GM12878 (cell line): ENCODE data around the gene NUP214. TPM values are rescaled to one million over a fixed set of nuclear protein-coding genes. Genes with fewer than 3 reads are reported as not detected.

Source experiments
- ATAC-seq: fragments of 200-7000 bp; cut with Tn5 transposase; 3 replicates; pipeline ENCODE4 v1.9.1; 2020; ENCODE audit warnings: mild to moderate bottlenecking, moderate library complexity
- BruUV-seq: library from RNA; stranded (reverse); fragments of 400-500 nt; replicated peaks from 2 replicates; lab custom pipeline; 2021; lab: Mats Ljungman, UMichigan
- CTCF ChIA-PET: fragments of 300-600 bp; sonication (Branson Sonifier 250); formaldehyde crosslinking; extraction: SDS; loops from one replicate; lab custom pipeline; 2021; ENCODE audit warnings: inconsistent platforms; lab: Yijun Ruan, JAX
- POLR2A ChIA-PET: fragments of 350-600 bp; formaldehyde crosslinking; extraction: SDS; loops from one replicate; lab custom pipeline; 2021; ENCODE audit warnings: inconsistent platforms; lab: Charles Lee
- RAD21 ChIA-PET: fragments of 300-600 bp; sonication (Branson Sonifier 250); formaldehyde crosslinking; loops from one replicate; lab custom pipeline; 2023; ENCODE audit warnings: antibody characterized with exemption; ENCODE audit not compliant: unreplicated experiment; lab: Charles Lee
- SMC1A ChIA-PET: fragments of 300-600 bp; sonication (Branson Sonifier 250); formaldehyde crosslinking; loops from one replicate; lab custom pipeline; 2023; ENCODE audit not compliant: unreplicated experiment, uncharacterized antibody; lab: Charles Lee
- DNase-seq: peaks from one replicate; pipeline ENCODE4 v3.0.0-alpha.2; 2011; ENCODE audit warnings: low read depth, low spot score
- FAIRE-seq: peaks from 3 replicates; lab custom pipeline; 2011; peaks lifted over from hg19 to GRCh38; lab: Jason Lieb, UNC
- H2AFZ ChIP-seq: 2 replicates; pipeline ENCODE4 v1.6.0; 2011; ENCODE audit warnings: low read depth, low read length, control low read depth; ENCODE audit not compliant: control insufficient read depth
- H3K27ac ChIP-seq: 2 replicates; pipeline ENCODE4 v1.5.1; 2011; ENCODE audit warnings: control low read depth; ENCODE audit not compliant: control insufficient read depth, insufficient read depth
- H3K27me3 ChIP-seq, 2 experiments: replicated peaks in 1 of 2; 2 replicates each; pipeline versions ENCODE4 v1.6.0 to v1.6.1; 2011; ENCODE audit warnings: low read length in 1 of 2; ENCODE audit not compliant: control insufficient read depth in 2 of 2, insufficient read depth in 2 of 2
- H3K36me3 ChIP-seq, 2 experiments: 2 replicates each; pipeline ENCODE4 v1.5.1; 2011; ENCODE audit warnings: low read length in 1 of 2; ENCODE audit not compliant: control insufficient read depth in 2 of 2, insufficient read depth in 2 of 2
- H3K4me1 ChIP-seq: 2 replicates; pipeline ENCODE4 v1.6.1; 2011; ENCODE audit warnings: mild to moderate bottlenecking, low read length, moderate library complexity, mixed read lengths; ENCODE audit not compliant: control insufficient read depth, insufficient read depth
- H3K4me2 ChIP-seq: 2 replicates; pipeline ENCODE4 v1.6.0; 2011; ENCODE audit warnings: control low read depth; ENCODE audit not compliant: control insufficient read depth, insufficient read depth
- H3K4me3 ChIP-seq: fragments of 200-600 bp; sonication (generic); 2 replicates; pipeline ENCODE4 v1.5.1; 2016
- H3K79me2 ChIP-seq: 2 replicates; pipeline ENCODE4 v1.6.0; 2011; ENCODE audit warnings: low read length; ENCODE audit not compliant: control insufficient read depth, insufficient read depth
- H3K9ac ChIP-seq: 2 replicates; pipeline ENCODE4 v1.8.0; 2011; ENCODE audit warnings: low read length, control low read depth, mixed read lengths; ENCODE audit not compliant: control insufficient read depth, insufficient read depth
- H3K9me3 ChIP-seq: replicated peaks from 3 replicates; pipeline ENCODE4 v1.5.1; 2011; ENCODE audit warnings: mild to moderate bottlenecking, low read length; ENCODE audit not compliant: control insufficient read depth, insufficient read depth
- H4K20me1 ChIP-seq: 2 replicates; pipeline ENCODE4 v1.6.0; 2011; ENCODE audit not compliant: control insufficient read depth, insufficient read depth
- BMI1 ChIP-seq: fragments of 450-650 bp; IDR thresholded peaks from 2 replicates; pipeline ENCODE4 v1.6.1; 2016; ENCODE audit warnings: mild to moderate bottlenecking, moderate library complexity, borderline replicate concordance
- CEBPB ChIP-seq, 2 experiments: fragments of 150-350 bp in 1 of 2; IDR thresholded peaks; 2 replicates each; pipeline ENCODE4 v1.6.1; 2012 to 2014; ENCODE audit warnings: low read depth in 2 of 2, low read length in 2 of 2, borderline replicate concordance in 1 of 2, inconsistent platforms in 1 of 2
- CHD1 ChIP-seq: IDR thresholded peaks from 2 replicates; pipeline ENCODE4 v1.6.1; 2012; ENCODE audit warnings: low read depth, low read length, improper control_type of control experiment
- GABPA ChIP-seq: IDR thresholded peaks from 2 replicates; pipeline ENCODE4 v1.6.1; 2014; ENCODE audit warnings: antibody characterized with exemption, low read depth, mild to moderate bottlenecking, inconsistent platforms
- HCFC1 ChIP-seq: fragments of 150-350 bp; IDR thresholded peaks from 2 replicates; pipeline ENCODE4 v1.6.1; 2014; ENCODE audit warnings: low read length
- JUND ChIP-seq: IDR thresholded peaks from 2 replicates; pipeline ENCODE4 v1.6.1; 2012; ENCODE audit warnings: low read depth, mild to moderate bottlenecking, low read length, improper control_type of control experiment, moderate library complexity
- KAT2A ChIP-seq: conservative IDR thresholded peaks from 2 replicates; pipeline ENCODE4 v1.6.1; 2011; ENCODE audit warnings: low read depth, low read length; ENCODE audit not compliant: control insufficient read depth
- NR2C2 ChIP-seq: IDR thresholded peaks from 2 replicates; pipeline ENCODE4 v1.6.1; 2011; ENCODE audit warnings: borderline replicate concordance, low read depth; ENCODE audit not compliant: control insufficient read depth, insufficient read length
- SIN3A ChIP-seq: IDR thresholded peaks from 2 replicates; pipeline ENCODE4 v1.6.1; 2012; ENCODE audit warnings: low read depth, low read length, improper control_type of control experiment
- SMARCA5 ChIP-seq: fragments of 450-650 bp; IDR thresholded peaks from 2 replicates; pipeline ENCODE4 v1.6.1; 2017; ENCODE audit warnings: mild to moderate bottlenecking
- ZNF207 ChIP-seq: fragments of 450-650 bp; IDR thresholded peaks from 2 replicates; pipeline ENCODE4 v1.6.1; 2014; ENCODE audit warnings: antibody characterized with exemption, mild to moderate bottlenecking, borderline replicate concordance
- ZNF622 ChIP-seq: fragments of 450-650 bp; IDR thresholded peaks from 2 replicates; pipeline ENCODE4 v1.6.1; 2017; ENCODE audit warnings: mild to moderate bottlenecking, inconsistent platforms
- WGBS: methylation state at CpG from one replicate; pipeline ENCODE4 v1.1.6; 2016; ENCODE audit warnings: low lambda C conversion rate; ENCODE audit not compliant: insufficient replicate concordance, insufficient coverage; ENCODE audit errors: missing lambda C conversion rate; 5-methylcytosine and 5-hydroxymethylcytosine counted together
- in situ Hi-C: fragments of 300-500 bp; cut with MboI; formaldehyde crosslinking; loops from 9 replicates; pipeline ENCODE4 v1.14.3; 2018; ENCODE audit warnings: mixed read lengths
- intact Hi-C: fragments of 100-400 bp; cut with micrococcal nuclease; formaldehyde crosslinking; loops from one replicate; pipeline ENCODE4 v1.14.2; 2022; ENCODE audit not compliant: unreplicated experiment
- polyA plus RNA-seq, 11 experiments: library from polyadenylated mRNA; depleted of rRNA in 4 of 11; unstranded in 6 of 11; stranded (reverse) in 5 of 11; fragments of >200 nt; fragmentation: Nextera tagmentation in 4 of 11; fragmentation: Illumina TruSeq in 1 of 11; extraction: Ambion mirVana in 4 of 11; extraction: Trizol in 1 of 11; gene quantifications; 1 replicate in 1 of 11; 2 replicates in 10 of 11; pipeline versions ENCODE4 v1.2.1 to v1.2.3, GENCODE V29; 2011 to 2016; ENCODE audit warnings: inconsistent platforms in 2 of 11, missing spikeins in 2 of 11, low read depth in 1 of 11
- total RNA-seq, 4 experiments: library from RNA; depleted of rRNA in 3 of 4; stranded (reverse); fragments of >200 nt in 3 of 4; fragmentation: Illumina TruSeq in 1 of 4; extraction: Trizol in 1 of 4; gene quantifications; 2 replicates each; pipeline versions ENCODE4 v1.2.1 to v1.2.3, GENCODE V29; 2013 to 2021
- TF ChIP-seq, protein P1 (sequence below): IDR thresholded peaks from 2 replicates; pipeline ENCODE4 v1.6.1; 2012; ENCODE audit warnings: improper control_type of control experiment, low read depth, low read length; ENCODE audit not compliant: insufficient replicate concordance
- TF ChIP-seq, protein P2 (sequence below): fragments of 450-650 bp; IDR thresholded peaks from 2 replicates; pipeline ENCODE4 v1.6.1; 2014; ENCODE audit warnings: mild to moderate bottlenecking
- TF ChIP-seq, protein P3 (sequence below): IDR thresholded peaks from 2 replicates; pipeline ENCODE4 v1.6.1; 2012; ENCODE audit warnings: low read depth, low read length, improper control_type of control experiment

NUP214 gene
- total and polyA plus RNA-seq, 10 of the 15 experiments (the other 5 are each of a cell fraction or from before 2014, with no cell fraction given) = 11.7 to 53.8 (median 17.6) TPM

DNA sequence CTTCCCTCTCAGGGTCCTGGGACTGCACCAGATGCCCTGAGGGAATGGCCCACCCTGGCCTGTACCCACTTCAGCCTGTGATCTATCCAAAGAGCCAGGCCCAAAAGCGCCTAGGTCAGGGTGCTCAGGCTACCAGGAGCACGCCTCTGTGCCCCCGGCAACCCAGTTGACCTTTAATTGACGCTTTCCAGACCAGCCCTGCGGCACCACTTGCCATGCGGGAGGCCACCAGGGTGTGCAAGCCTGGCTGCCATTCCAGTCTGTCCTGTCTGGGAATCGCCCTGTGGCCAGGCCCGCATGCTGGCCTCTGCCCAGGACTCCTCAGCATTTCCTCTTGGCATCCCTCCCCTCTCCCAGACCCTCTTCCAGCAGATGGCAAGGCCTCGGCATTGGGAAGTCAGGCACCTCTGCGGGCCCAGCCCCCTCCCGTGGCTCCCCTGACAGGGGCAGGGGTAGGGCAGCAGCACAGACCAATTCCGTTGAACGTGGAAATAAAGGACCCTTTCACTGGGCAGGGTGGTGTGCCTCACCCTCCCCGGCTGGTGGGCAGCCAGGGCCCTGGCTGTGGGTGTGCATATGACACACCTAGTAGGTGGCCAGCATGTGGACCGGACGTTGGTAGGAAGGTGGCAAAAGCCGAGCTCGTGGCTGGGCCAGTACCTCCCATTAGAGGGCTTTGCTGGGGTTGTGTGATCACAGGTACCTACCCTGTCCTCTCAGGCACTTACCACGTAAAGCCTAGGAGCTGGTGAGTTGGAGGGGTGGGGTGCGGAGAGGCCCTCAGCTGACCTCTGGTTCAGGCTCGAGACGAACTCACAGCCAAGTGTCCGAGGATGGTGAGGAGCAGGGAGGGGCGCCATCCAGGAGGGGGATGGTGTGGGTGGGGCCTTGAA, 32.6 kb upstream of the NUP214 start (continued):
- TF ChIP-seq, protein P1, sequence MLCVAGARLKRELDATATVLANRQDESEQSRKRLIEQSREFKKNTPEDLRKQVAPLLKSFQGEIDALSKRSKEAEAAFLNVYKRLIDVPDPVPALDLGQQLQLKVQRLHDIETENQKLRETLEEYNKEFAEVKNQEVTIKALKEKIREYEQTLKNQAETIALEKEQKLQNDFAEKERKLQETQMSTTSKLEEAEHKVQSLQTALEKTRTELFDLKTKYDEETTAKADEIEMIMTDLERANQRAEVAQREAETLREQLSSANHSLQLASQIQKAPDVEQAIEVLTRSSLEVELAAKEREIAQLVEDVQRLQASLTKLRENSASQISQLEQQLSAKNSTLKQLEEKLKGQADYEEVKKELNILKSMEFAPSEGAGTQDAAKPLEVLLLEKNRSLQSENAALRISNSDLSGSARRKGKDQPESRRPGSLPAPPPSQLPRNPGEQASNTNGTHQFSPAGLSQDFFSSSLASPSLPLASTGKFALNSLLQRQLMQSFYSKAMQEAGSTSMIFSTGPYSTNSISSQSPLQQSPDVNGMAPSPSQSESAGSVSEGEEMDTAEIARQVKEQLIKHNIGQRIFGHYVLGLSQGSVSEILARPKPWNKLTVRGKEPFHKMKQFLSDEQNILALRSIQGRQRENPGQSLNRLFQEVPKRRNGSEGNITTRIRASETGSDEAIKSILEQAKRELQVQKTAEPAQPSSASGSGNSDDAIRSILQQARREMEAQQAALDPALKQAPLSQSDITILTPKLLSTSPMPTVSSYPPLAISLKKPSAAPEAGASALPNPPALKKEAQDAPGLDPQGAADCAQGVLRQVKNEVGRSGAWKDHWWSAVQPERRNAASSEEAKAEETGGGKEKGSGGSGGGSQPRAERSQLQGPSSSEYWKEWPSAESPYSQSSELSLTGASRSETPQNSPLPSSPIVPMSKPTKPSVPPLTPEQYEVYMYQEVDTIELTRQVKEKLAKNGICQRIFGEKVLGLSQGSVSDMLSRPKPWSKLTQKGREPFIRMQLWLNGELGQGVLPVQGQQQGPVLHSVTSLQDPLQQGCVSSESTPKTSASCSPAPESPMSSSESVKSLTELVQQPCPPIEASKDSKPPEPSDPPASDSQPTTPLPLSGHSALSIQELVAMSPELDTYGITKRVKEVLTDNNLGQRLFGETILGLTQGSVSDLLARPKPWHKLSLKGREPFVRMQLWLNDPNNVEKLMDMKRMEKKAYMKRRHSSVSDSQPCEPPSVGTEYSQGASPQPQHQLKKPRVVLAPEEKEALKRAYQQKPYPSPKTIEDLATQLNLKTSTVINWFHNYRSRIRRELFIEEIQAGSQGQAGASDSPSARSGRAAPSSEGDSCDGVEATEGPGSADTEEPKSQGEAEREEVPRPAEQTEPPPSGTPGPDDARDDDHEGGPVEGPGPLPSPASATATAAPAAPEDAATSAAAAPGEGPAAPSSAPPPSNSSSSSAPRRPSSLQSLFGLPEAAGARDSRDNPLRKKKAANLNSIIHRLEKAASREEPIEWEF = no peak
- TF ChIP-seq ZNF207 = no peak
- TF ChIP-seq BMI1 = no peak
- no peak for TF ChIP-seq JUND

DNA sequence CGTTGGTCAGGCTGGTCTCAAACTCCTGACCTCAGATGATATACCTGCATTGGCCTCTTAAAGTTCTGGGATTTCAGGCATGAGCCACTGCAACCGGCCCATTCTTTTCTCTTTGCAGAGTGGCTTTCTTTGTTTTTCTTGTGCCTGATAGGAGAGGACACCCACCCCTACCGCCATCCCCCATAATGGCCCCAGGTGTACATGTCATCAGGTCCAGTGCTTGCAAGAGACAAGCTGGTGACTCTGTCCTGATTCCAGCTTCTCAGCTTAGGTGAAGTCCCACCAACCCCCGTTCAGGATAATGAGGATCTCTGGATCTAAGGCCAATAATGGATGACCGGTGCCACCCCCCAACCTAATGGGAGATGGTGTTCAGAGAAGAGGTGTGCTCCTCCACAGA, 31.4 kb upstream of the NUP214 start:
- BruUV-seq = no TSS peak
- WGBS = 54% methylated on average over 5 of the region's 5 CpGs
- Histone ChIP-seq H3K9me3 (no peaks in the 10 kb centered on the region), H3K36me3 (no peaks in the 10 kb centered on the region), H3K79me2 (no peaks in the 10 kb centered on the region), H3K27ac (no peak overlapping the region), H4K20me1 (no peaks in the 10 kb centered on the region), H3K4me3 (no peak overlapping the region), H3K9ac (no peak overlapping the region), H3K27me3 (peaks cover 8 to 13% of the 10 kb centered on the region in 2 experiments; a peak in 3 of 4 replicates), H2AFZ (no peak overlapping the region), H3K4me1 (no peaks in the 10 kb centered on the region; the same call in 1 of the 2 replicates), H3K4me2 (no peak overlapping the region)
- RAD21 ChIA-PET = no interaction called here
- FAIRE-seq = no peak
- intact Hi-C loops (no loop called here), in situ Hi-C loops (no loop called here)
- POLR2A ChIA-PET = no interaction called here
- SMC1A ChIA-PET = no interaction called here
- CTCF ChIA-PET = no interaction called here
- DNase-seq = no peak
- ATAC-seq = no peak
- no peak for TF ChIP-seq KAT2A
- no peak for TF ChIP-seq SIN3A
- TF ChIP-seq ZNF622 = no peak
- TF ChIP-seq, protein P2, sequence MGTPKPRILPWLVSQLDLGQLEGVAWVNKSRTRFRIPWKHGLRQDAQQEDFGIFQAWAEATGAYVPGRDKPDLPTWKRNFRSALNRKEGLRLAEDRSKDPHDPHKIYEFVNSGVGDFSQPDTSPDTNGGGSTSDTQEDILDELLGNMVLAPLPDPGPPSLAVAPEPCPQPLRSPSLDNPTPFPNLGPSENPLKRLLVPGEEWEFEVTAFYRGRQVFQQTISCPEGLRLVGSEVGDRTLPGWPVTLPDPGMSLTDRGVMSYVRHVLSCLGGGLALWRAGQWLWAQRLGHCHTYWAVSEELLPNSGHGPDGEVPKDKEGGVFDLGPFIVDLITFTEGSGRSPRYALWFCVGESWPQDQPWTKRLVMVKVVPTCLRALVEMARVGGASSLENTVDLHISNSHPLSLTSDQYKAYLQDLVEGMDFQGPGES = no peak
- TF ChIP-seq, protein P3, sequence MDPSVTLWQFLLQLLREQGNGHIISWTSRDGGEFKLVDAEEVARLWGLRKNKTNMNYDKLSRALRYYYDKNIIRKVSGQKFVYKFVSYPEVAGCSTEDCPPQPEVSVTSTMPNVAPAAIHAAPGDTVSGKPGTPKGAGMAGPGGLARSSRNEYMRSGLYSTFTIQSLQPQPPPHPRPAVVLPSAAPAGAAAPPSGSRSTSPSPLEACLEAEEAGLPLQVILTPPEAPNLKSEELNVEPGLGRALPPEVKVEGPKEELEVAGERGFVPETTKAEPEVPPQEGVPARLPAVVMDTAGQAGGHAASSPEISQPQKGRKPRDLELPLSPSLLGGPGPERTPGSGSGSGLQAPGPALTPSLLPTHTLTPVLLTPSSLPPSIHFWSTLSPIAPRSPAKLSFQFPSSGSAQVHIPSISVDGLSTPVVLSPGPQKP = no peak
- no peak for TF ChIP-seq CEBPB (IDR thresholded peaks at IDR 0.05; ENCODE audit: borderline replicate concordance in 1 of 2, low read depth in 2 of 2, low read length in 2 of 2)
- no peak for TF ChIP-seq GABPA
- no peak for TF ChIP-seq HCFC1
- TF ChIP-seq SMARCA5 = no peak
- no peak for TF ChIP-seq NR2C2
- TF ChIP-seq CHD1 = no peak
